HG02870 (cell line): ENCODE results near the gene ITSN1.
"Not testable (repeated sequence)": the region's sequence is repeated elsewhere in the genome, so short reads cannot be mapped to it uniquely, and the experiment has no call there.

ENCODE experiments used
- ATAC-seq: cut with Tn5 transposase; IDR thresholded peaks from one replicate; pipeline ENCODE4 v1.9.1; 2021; ENCODE audit warnings: mild to moderate bottlenecking, moderate library complexity; ENCODE audit not compliant: unreplicated experiment

Gene ITSN1

DNA sequence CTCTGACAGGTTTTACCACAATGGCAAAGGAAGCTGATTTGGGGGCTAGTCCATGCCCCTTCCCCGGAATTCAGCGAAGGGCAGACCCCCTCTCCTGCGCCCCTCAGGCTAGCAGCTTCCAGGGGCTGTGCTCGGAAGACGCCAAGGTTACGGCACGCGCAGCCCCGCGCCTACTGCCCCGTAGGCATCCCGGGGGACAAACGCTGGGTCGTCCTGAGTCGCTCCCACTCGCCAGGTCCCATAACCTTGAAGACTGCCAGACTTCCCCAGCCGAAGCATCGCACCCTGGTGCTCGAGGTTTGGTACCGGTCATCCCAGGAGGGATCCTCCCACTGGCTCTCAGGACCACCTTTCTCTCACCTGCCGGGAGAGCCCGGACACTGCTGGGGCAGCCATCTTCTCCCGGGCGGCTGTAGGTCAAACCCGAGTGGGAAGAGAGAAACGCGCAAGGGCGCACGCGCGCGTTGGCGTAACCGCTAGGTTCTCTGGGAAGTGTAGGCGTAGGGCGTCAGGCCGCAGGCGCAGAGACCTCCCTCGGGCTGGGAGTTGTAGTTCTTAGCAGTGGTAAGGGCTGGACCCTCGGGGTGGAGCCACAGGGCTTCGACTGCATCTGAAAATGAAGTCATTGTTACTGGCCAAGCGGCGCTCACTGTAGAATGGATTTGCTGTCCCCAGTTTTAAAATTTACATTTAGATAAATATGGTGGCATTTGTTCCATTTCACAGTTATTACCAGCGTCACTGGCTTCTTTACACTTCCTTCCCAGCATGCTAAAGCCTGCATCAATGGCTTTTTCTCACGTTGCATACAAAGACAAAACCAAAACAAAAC, 273.3 kb downstream of the ITSN1 start, which contains the start of gene ATP5PO:
Gene ATP5PO (minus strand): TSS at position 437 of the 832 bp plus-strand sequence. CDS start 41 bp downstream, at position 396.
- ATAC-seq: peak; percentile 98

GRCh38 chr21:33916200-33916567, 273.9 kb downstream of the ITSN1 start:
- ATAC-seq: no peak

DNA sequence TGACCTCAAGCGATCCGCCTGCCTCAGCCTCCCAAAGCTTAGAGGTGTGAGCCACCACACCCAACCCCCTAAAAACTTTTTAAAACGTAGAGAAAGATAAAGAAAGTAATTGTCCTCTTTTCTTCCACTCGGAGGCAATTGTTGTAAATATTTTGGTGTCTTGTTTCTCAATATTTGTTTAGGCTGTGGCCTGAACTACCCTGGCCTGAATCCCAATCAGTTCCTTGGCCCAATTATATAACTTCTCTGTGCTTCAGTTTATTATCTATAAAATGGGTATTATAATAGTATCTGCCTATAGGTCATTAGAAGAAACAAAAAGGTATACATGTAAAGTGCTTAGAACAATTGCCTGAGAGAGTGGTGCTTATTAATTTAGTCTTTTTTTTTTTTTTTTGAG, 275.1 kb downstream of the ITSN1 start:
- no peak for ATAC-seq

DNA sequence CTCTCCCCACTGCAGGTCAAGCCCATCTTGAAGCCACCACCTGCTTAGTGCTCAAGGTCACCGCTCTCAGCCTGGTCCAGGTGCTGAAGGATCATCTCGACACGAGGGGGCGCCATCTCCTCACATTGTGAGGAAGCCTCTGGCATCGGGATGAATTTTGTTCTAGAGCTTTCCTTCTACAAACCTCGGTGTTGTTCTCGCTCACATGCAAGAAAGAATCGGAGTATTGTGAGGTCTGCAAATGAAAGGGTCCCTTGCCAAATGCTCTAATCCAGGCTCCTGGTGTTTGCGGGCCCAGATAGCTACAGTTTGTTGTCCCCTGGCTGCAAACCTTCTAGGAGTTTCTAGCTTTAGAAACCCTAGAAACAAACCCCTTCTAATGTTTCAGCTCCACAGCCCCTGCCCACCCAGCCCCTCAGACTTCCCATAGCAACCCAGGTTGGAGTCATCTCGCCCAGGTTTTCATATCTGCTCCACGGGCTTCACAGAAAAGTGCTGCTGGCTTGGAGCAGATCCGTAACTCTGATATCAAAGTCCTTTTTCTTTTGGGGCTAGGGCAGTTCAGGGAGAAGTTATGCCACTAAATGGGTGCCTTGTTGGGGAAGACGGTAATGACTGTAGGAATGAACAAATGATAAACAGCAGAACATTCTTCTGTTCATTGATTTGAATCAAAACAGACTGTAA, 281.9 kb downstream of the ITSN1 start:
- ATAC-seq: no peak

GRCh38 chr21:33924766-33925100, 282.4 kb downstream of the ITSN1 start:
- ATAC-seq: no peak

DNA sequence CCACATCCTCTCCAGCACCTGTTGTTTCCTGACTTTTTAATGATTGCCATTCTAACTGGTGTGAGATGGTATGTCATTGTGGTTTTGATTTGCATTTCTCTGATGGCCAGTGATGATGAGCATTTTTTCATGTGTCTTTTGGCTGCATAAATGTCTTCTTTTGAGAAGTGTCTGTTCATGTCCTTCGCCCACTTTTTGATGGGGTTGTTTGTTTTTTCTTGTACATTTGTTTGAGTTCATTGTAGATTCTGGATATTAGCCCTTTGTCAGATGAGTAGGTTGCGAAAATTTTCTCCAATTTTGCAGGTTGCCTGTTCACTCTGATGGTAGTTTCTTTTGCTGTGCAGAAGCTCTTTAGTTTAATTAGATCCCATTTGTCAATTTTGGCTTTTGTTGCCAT, 283.9 kb downstream of the ITSN1 start:
- ATAC-seq: not testable (repeated sequence)

- ATAC-seq: not testable (repeated sequence)
Measured at GRCh38 chr21:33931052-33931798, 288.9 kb downstream of the ITSN1 start.

GRCh38 chr21:33931799-33932390, 289.6 kb downstream of the ITSN1 start:
- no peak for ATAC-seq

- ATAC-seq: no peak
Measured at GRCh38 chr21:33932731-33933130, 290.4 kb downstream of the ITSN1 start.

DNA sequence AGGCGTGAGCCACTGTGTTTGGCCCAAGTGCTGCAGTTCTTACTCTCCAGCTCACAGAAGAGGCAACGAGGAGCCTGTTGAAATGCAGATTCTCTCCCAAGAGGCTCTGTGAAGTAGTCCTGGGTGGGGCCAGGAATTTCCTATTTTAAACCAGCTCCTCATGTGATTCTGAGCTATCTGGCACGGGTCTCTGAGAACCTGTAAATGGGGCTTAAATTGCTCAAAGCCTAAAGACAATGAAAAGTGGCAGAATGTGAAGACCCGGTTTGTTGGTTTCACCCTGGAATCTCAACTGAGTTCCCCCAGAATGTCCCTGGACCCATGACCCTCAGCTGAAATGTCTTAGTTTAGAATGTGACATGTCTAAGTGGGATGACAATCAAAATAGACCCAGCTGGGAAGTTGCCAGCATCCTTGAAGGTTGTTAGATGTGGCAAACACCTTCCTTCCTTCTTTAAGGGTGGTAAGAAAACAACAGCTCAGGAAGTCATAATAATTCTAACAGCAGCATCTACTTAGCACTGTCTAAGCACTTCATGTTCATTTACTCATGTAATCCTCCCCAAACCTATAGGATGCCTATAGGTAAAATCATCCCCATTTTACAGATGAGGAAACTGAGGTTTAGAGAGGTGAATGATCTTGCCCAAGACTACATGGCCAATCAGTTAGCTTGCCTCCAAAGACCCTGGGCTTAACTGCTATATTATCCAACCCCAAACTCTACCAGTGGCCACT, 294.2 kb downstream of the ITSN1 start:
- no peak for ATAC-seq

- no peak for ATAC-seq
Measured at GRCh38 chr21:33937146-33937545, 294.8 kb downstream of the ITSN1 start.

- no peak for ATAC-seq
Measured at GRCh38 chr21:33937931-33938339, 295.6 kb downstream of the ITSN1 start.

- no peak for ATAC-seq
Measured at GRCh38 chr21:33938381-33938780, 296.1 kb downstream of the ITSN1 start.

DNA sequence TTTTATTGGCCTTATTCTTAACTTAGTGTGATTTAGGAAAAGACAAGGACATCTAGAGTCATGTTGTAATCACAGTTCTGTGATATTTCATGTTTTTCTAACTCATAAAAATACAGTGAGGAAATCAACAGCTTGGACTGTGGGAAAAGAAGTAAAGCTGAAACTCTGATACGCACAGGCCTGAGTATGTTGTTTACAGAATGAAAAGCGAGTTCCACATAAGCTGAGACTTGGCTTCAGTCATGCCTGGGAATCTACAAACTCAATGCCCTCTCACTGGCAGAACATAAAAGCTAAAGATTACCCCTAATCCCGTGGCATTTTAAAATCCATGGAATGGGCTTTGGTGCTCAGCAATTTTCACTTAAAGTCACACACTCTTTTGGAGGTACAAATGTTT, 296.9 kb downstream of the ITSN1 start:
- no peak for ATAC-seq

DNA sequence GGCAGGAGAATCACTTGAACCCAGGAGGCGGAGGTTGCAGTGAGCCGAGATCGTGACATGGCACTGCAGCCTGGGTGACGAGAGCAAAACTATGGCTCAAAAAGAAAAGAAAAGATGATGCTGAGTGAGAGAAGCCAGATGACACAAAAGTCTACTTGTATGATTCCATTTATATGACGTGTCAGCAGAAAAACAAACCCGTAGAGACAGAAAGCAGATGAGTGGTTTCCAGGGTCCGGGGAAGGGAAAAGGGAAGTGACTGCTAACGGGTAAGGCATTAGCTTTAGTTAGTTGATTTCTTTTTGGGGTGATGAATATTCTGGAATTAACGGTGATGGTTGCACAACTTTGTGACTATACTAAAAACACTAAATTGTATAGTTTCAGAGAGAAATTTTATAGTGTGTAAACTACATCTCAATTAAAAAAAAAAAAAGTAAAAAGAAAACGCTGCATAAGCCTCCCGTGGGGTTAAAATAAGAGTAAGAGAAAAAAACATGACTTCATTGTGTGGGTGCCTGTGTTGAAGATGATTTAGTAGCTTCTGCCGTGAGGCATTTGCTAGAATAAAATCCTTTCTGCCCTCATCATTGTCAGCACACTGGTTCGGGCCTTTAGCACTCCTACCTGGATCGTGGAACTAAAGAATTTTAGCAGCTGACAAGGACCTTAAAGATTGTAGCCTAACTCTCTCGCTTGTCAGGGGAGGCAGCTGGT, 298.0 kb downstream of the ITSN1 start:
- ATAC-seq: no peak

GRCh38 chr21:33940881-33941245, 298.6 kb downstream of the ITSN1 start:
- no peak for ATAC-seq

DNA sequence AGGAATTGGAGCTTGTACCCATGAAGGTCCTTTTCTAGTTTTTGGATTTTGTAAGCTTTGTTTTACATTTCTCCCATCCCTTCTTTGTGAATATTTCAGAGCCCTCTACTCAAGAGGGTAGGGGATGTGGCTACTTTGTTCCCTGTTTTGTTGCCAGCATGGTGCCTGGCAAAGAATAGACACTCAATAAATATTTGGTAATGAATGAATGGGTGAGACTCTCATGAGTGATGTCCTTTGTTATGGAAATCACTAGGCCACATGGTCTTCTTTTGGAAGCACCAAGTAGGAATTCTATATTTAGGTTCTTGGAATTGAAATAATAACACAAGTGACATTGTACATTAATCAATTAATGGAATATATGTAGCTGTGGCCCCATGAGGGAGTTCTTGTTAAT, 300.1 kb downstream of the ITSN1 start:
- ATAC-seq: no peak

DNA sequence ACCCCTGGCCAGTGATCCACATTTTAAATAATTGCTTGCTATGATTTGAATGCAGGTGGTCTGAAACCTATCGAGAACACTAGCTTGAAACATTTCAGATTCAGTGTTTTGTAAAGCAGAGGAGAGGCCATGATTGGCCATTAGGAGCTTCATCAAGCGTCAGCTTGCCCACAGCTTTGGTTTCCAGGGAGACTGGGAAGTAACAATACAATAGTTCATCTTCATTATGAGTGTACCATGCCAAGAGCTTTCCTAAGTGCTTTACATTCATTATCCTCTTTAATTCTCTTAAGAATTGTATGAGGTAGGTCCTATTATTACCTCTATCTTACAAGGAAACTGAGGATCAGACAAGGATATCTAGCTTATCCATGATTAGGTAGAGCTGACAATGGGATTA, 301.0 kb downstream of the ITSN1 start:
- no peak for ATAC-seq

GRCh38 chr21:33944185-33944763, 302.0 kb downstream of the ITSN1 start:
- ATAC-seq: no peak
